GM12872 (cell line): Measurements from ENCODE around the gene APBB2.

Experiments
- TF ChIP-seq, protein P1 (sequence below): IDR thresholded peaks from 3 replicates; pipeline ENCODE4 v1.5.1; 2011; ENCODE audit warnings: low read depth, mild to moderate bottlenecking, low read length, moderate library complexity; ENCODE audit not compliant: insufficient read depth

The APBB2 gene

GRCh38 chr4:41189076-41189475 lies 25.3 kb downstream of the APBB2 start:
- TF ChIP-seq, protein P1, sequence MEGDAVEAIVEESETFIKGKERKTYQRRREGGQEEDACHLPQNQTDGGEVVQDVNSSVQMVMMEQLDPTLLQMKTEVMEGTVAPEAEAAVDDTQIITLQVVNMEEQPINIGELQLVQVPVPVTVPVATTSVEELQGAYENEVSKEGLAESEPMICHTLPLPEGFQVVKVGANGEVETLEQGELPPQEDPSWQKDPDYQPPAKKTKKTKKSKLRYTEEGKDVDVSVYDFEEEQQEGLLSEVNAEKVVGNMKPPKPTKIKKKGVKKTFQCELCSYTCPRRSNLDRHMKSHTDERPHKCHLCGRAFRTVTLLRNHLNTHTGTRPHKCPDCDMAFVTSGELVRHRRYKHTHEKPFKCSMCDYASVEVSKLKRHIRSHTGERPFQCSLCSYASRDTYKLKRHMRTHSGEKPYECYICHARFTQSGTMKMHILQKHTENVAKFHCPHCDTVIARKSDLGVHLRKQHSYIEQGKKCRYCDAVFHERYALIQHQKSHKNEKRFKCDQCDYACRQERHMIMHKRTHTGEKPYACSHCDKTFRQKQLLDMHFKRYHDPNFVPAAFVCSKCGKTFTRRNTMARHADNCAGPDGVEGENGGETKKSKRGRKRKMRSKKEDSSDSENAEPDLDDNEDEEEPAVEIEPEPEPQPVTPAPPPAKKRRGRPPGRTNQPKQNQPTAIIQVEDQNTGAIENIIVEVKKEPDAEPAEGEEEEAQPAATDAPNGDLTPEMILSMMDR, result no peak

DNA sequence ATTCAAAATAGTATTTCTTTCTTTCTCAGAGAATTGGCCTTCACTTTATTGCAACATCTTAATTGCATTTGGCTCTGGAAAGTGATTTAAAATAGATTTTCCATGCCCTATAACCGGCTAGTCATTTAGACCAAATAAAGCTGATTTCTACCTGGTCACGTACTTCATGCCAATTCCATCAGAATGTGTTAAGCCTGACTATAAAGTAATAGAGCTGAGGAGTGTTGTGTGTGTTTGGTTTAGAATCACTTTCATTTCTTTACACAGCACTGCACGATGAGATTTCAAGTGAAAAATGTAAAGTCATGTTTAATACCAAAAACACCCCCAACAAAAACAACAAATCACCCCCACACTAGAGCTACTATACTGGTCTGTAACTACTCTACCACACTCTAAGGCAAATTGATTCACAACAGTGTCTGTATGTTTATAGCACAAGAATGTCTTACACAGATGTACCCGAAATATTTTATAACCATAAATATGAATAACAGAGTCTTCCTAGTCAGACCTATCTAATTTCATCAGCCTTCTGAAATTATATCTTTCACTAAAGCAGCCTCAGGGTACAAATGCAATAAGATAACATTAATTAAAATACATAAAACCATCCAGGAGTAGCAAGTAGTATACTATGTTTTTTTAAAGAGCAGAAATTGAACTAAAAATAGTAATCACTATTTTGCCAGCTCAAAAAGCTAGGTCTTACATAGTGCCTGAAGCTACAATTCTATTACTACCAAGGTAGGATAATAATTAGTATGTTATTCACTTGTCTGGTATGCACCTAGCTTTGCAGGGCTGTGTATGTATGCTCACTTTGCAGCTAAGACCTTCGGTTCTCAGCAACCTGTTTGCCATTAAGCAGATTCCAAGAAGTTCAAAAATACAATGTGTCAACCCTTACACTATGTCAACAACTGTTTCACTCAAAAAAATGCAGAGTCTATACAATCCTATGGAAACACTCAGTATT lies 28.4 kb downstream of the APBB2 start:
- TF ChIP-seq, protein P1, result no peak

DNA sequence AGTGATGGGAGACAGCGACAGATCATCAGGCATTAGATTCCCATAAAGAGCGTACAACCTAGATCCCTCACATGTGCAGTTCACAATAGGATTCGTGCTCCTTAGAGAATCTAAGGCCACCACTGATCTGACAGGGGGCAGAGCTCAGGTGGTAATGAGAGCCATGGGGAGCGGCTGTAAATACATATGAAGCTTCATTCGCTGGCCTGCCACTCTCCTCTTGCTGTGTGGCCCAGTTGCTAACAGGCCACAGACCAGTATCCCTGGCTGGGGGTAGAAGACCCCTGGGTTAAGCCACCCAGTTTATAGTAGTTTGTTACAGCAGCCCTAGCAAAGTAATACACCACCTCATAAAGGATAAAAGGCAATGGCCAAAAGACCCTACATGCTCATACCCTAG lies 30.3 kb downstream of the APBB2 start:
- TF ChIP-seq, protein P1, result no peak

DNA sequence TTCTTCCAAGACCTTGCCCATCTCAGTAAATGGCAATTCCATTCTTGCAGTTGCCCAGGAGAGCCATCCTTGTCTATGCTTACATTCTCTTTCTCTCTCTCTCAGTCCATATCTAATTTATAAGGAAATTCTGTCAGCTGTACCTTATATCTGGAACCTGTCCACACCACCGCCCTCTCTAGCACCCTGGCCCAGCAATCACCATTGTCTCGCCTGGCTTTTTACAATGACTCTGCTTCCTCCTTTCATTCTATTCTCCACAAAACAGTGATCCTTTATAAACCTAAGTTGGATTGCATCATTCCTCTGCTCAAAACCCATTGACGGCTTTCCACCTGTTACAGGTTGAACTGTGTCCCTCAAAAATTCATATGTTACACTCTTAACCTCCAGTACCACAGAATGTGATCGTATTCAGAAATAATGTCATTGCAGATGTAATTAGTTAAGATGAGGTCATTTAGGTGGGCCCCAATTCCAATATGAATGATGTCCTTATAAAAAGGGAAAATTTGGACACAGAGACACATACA lies 31.3 kb downstream of the APBB2 start:
- TF ChIP-seq, protein P1, result no peak

DNA sequence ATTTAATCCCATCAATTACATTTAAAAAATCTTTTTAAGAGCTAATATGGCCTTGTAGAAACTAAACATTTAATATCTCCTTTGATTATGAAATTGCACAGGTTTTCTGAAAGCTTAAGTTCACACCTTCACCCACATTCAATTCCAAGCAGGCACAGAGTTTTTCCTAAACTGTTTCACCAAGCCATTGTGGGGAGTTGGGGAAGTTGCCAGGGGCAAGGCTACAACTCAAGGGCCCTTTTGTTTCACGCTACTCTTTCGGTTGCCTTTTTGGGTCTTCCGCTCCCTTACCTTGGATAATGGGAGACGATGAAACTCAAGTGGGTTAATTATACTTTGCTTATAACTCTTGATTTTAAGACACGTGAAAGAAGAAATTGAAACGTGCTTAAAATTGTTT lies 33.3 kb downstream of the APBB2 start:
- TF ChIP-seq, protein P1, result no peak

GRCh38 chr4:41179498-41180195 lies 34.7 kb downstream of the APBB2 start:
- TF ChIP-seq, protein P1, result no peak

DNA sequence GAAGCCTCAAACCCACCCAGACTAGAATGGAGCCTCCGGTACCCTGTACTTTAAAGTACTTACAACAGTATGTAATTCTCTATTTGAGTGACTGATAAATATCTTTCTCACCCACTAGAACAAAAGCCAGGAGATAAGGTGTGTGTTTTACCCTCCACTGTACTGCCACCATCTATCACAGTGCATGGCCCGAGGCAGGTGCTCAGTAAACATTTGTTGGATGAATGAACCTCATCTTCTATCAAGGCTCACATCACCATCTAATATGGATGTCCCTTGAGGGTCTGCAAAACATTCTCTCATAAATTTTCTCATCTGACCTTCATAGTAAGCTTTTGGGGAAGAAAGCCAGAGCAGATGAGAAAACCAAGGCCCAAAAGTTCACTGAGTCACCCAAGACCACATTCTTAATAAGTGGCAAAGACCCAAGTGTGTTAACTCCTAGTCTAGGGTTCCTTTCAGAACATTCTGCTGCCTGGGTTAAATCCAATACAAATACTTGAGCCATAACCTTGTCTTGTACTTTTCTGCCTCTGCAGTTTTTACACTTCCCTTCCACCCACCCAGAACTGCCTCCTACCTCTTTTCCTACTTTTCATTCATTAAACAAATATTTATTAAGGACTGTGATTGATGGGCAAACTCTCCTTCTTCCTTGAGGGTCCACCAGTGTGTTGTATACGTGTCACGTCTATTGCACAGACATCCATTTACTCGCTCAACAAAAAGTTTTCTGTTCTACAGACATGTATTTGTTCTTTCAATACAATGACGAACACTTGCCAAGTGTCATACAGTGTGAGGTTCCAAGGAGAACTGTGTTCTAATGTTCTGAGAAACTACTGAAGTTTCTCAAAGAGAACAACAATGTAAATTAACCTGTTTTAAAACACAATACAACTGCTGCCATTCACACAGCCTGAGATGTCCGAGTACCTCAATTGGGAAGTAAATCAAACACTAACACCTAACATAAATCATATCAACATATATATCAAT lies 35.7 kb downstream of the APBB2 start:
- TF ChIP-seq, protein P1, result no peak
